H1 (cell line): ENCODE measurements around the gene SCO2. TPM values are rescaled to one million over a fixed set of nuclear protein-coding genes. Genes with fewer than 3 reads are reported as not detected.

Source experiments
- CTCF ChIA-PET: fragments of 300-600 bp; sonication (Branson Sonifier 250); formaldehyde crosslinking; loops from one replicate; lab custom pipeline; 2021; ENCODE audit not compliant: partially characterized antibody; lab: Charles Lee
- POLR2A ChIA-PET: fragments of 300-600 bp; sonication (Branson Sonifier 250); formaldehyde crosslinking; loops from one replicate; lab custom pipeline; 2021; ENCODE audit warnings: inconsistent platforms; ENCODE audit not compliant: partially characterized antibody; lab: Charles Lee
- DNase-seq, 2 experiments: peaks; one replicate each; pipeline versions ENCODE4 v3.0.0 to v3.0.0-alpha.2; 2010 to 2022; ENCODE audit warnings: low spot score in 2 of 2, low read depth in 1 of 2, mixed read lengths in 1 of 2
- FAIRE-seq: peaks from 2 replicates; lab custom pipeline; 2011; peaks lifted over from hg19 to GRCh38; lab: Jason Lieb, UNC
- H2AFZ ChIP-seq: 2 replicates; pipeline ENCODE4 v1.8.1; 2012; ENCODE audit warnings: low read length, inconsistent platforms
- H2AK5ac ChIP-seq: 2 replicates; pipeline ENCODE4 v1.6.1; 2013; ENCODE audit warnings: low read depth, low read length
- H2BK120ac ChIP-seq: replicated peaks from 2 replicates; pipeline ENCODE3; 2013; ENCODE audit warnings: low read depth, low read length, inconsistent platforms
- H2BK12ac ChIP-seq: 2 replicates; pipeline ENCODE4 v1.6.1; 2013; ENCODE audit warnings: low read depth, low read length
- H2BK15ac ChIP-seq: 2 replicates; pipeline ENCODE4 v1.6.1; 2013; ENCODE audit warnings: low read length
- H2BK20ac ChIP-seq: 2 replicates; pipeline ENCODE4 v1.6.1; 2013; ENCODE audit warnings: low read length
- H2BK5ac ChIP-seq: 2 replicates; pipeline ENCODE4 v1.6.1; 2013; ENCODE audit warnings: low read depth, low read length
- H3K14ac ChIP-seq: 2 replicates; pipeline ENCODE4 v1.6.1; 2013; ENCODE audit warnings: inconsistent platforms; ENCODE audit not compliant: insufficient read length
- H3K18ac ChIP-seq: 2 replicates; pipeline ENCODE4 v1.6.1; 2013; ENCODE audit warnings: low read length; ENCODE audit errors: extremely low read depth
- H3K23ac ChIP-seq: 2 replicates; pipeline ENCODE4 v1.6.1; 2013; ENCODE audit warnings: inconsistent platforms; ENCODE audit not compliant: insufficient read length
- H3K23me2 ChIP-seq: 2 replicates; pipeline ENCODE4 v1.6.1; 2013; ENCODE audit warnings: low read depth, low read length
- H3K27ac ChIP-seq: 2 replicates; pipeline ENCODE4 v1.6.1; 2011; ENCODE audit warnings: low read depth, low read length, inconsistent platforms
- H3K27me3 ChIP-seq, 4 experiments: replicated peaks in 1 of 4; 1 replicate in 1 of 4; 2 replicates in 3 of 4; pipeline versions ENCODE4 v1.6.1 to v1.8.1; 2011 to 2013; ENCODE audit warnings: low read length in 3 of 4, mild to moderate bottlenecking in 3 of 4, inconsistent platforms in 2 of 4, mixed read lengths in 2 of 4, moderate library complexity in 1 of 4; ENCODE audit not compliant: control insufficient read depth in 3 of 4, insufficient read depth in 3 of 4; ENCODE audit errors: extremely low read depth in 1 of 4
- H3K36me3 ChIP-seq, 4 experiments: 2 replicates each; pipeline versions ENCODE4 v1.6.1 to v1.8.1; 2011 to 2013; ENCODE audit warnings: mild to moderate bottlenecking in 4 of 4, low read length in 3 of 4, moderate library complexity in 2 of 4, control low read depth in 1 of 4, inconsistent platforms in 1 of 4; ENCODE audit not compliant: insufficient read depth in 4 of 4, control insufficient read depth in 2 of 4
- H3K4ac ChIP-seq: replicated peaks from 2 replicates; pipeline ENCODE3; 2013; ENCODE audit warnings: low read length, low read depth, mixed read lengths, inconsistent platforms; ENCODE audit not compliant: insufficient read length
- H3K4me1 ChIP-seq, 4 experiments: replicated peaks in 1 of 4; 1 replicate in 1 of 4; 2 replicates in 3 of 4; pipeline versions ENCODE4 v1.6.1 to v1.8.1; 2011 to 2013; ENCODE audit warnings: low read length in 3 of 4, inconsistent platforms in 2 of 4, mixed read lengths in 1 of 4; ENCODE audit not compliant: insufficient read depth in 4 of 4, control insufficient read depth in 3 of 4
- H3K4me2 ChIP-seq, 2 experiments: 2 replicates each; pipeline versions ENCODE4 v1.6.1 to v1.8.1; 2011 to 2013; ENCODE audit warnings: low read depth in 2 of 2, low read length in 2 of 2, control low read depth in 1 of 2, inconsistent platforms in 1 of 2, mild to moderate bottlenecking in 1 of 2; ENCODE audit not compliant: insufficient read depth in 1 of 2
- H3K4me3 ChIP-seq, 4 experiments: fragments of 200-600, 300-600 bp in 1 of 4; sonication (generic), shearing (Covaris generic), sonication (Bioruptor Twin) in 1 of 4; 2 replicates each; pipeline versions ENCODE4 v1.5.1 to v1.8.1; 2011 to 2016; ENCODE audit warnings: low read length in 4 of 4, low read depth in 3 of 4, control low read depth in 2 of 4, inconsistent platforms in 2 of 4, mild to moderate bottlenecking in 2 of 4, mixed read lengths in 1 of 4, moderate library complexity in 1 of 4; ENCODE audit not compliant: insufficient read depth in 2 of 4; ENCODE audit errors: extremely low read depth in 1 of 4
- H3K56ac ChIP-seq: replicated peaks from 2 replicates; pipeline ENCODE3; 2013; ENCODE audit warnings: low read depth, mild to moderate bottlenecking, mixed read lengths, low read length, inconsistent platforms; ENCODE audit not compliant: insufficient read length
- H3K79me1 ChIP-seq: 2 replicates; pipeline ENCODE4 v1.6.1; 2013; ENCODE audit warnings: low read depth, low read length, control low read depth
- H3K79me2 ChIP-seq, 2 experiments: 2 replicates each; pipeline versions ENCODE4 v1.6.1 to v1.8.1; 2012 to 2013; ENCODE audit warnings: low read length in 2 of 2, mild to moderate bottlenecking in 2 of 2, inconsistent platforms in 1 of 2; ENCODE audit not compliant: insufficient read depth in 2 of 2, control insufficient read depth in 1 of 2
- H3K9ac ChIP-seq, 4 experiments: replicated peaks in 1 of 4; 1 replicate in 1 of 4; 2 replicates in 3 of 4; pipeline versions ENCODE4 v1.6.1 to v1.8.1; 2011 to 2013; ENCODE audit warnings: low read depth in 3 of 4, low read length in 3 of 4, control low read depth in 2 of 4, mild to moderate bottlenecking in 2 of 4, moderate library complexity in 2 of 4, inconsistent platforms in 1 of 4; ENCODE audit errors: extremely low read depth in 1 of 4
- H3K9me3 ChIP-seq, 2 experiments: 2 replicates each; pipeline versions ENCODE4 v1.6.1 to v1.8.1; 2012 to 2013; ENCODE audit warnings: mild to moderate bottlenecking in 2 of 2, moderate library complexity in 2 of 2, control low read depth in 1 of 2, inconsistent platforms in 1 of 2, low read depth in 1 of 2, low read length in 1 of 2, mixed read lengths in 1 of 2; ENCODE audit not compliant: insufficient read depth in 2 of 2
- H4K20me1 ChIP-seq, 2 experiments: replicated peaks in 1 of 2; 2 replicates each; pipeline versions ENCODE3 to v1.8.1; 2011 to 2013; ENCODE audit warnings: inconsistent platforms in 2 of 2, low read length in 2 of 2, mild to moderate bottlenecking in 1 of 2; ENCODE audit not compliant: insufficient read depth in 2 of 2, control insufficient read depth in 1 of 2
- H4K5ac ChIP-seq: 2 replicates; pipeline ENCODE4 v1.6.1; 2013; ENCODE audit warnings: low read length, low read depth, mixed read lengths, inconsistent platforms; ENCODE audit not compliant: insufficient read length
- H4K8ac ChIP-seq: 2 replicates; pipeline ENCODE4 v1.8.0; 2013; ENCODE audit warnings: mild to moderate bottlenecking, moderate library complexity, low read length, inconsistent platforms; ENCODE audit not compliant: insufficient read depth; ENCODE audit errors: extremely low read depth
- H4K91ac ChIP-seq: replicated peaks from 2 replicates; pipeline ENCODE3; 2013; ENCODE audit warnings: low read length, mixed read lengths, inconsistent platforms; ENCODE audit not compliant: insufficient read length
- CTCF ChIP-seq, 3 experiments: IDR thresholded peaks; 1 replicate in 2 of 3; 2 replicates in 1 of 3; pipeline versions ENCODE4 v1.5.1 to v1.6.1; 2011; ENCODE audit warnings: low read length in 3 of 3, mild to moderate bottlenecking in 3 of 3, inconsistent platforms in 2 of 3, low read depth in 1 of 3, moderate library complexity in 1 of 3; ENCODE audit not compliant: insufficient read depth in 1 of 3; ENCODE audit errors: control extremely low read depth in 1 of 3
- YY1 ChIP-seq: IDR thresholded peaks from 2 replicates; pipeline ENCODE4 v1.6.1; 2011; ENCODE audit warnings: low read depth, mild to moderate bottlenecking, low read length
- WGBS, 2 experiments: shearing (Covaris generic) in 1 of 2; methylation state at CpG; one replicate each; pipeline versions ENCODE4 v1.1.6 to v1.1.7; 2013 to 2015; ENCODE audit warnings: low lambda C conversion rate in 2 of 2, mixed read lengths in 2 of 2, inconsistent platforms in 1 of 2, low coverage in 1 of 2, missing lambda C conversion rate in 1 of 2; ENCODE audit not compliant: insufficient replicate concordance in 2 of 2, insufficient coverage in 1 of 2, insufficient read length in 1 of 2; ENCODE audit errors: extremely low coverage in 1 of 2, missing lambda C conversion rate in 1 of 2; 5-methylcytosine and 5-hydroxymethylcytosine counted together
- polyA plus RNA-seq, 7 experiments: library from polyadenylated mRNA; depleted of rRNA in 3 of 7; stranded (reverse) in 5 of 7; unstranded in 2 of 7; fragments of >200 nt in 5 of 7; fragments of 200-250 nt in 2 of 7; gene quantifications; 1 replicate in 5 of 7; 2 replicates in 1 of 7; 4 replicates in 1 of 7; pipeline versions ENCODE4 v1.2.1 to v1.2.3, GENCODE V29; 2011 to 2013; ENCODE audit warnings: missing spikeins in 2 of 7, mixed read lengths in 2 of 7
- total RNA-seq: library from RNA; stranded (reverse); fragmentation: NEBNext Ultra II Directional; extraction: Animal tissue kit (Norgen Biotek cat#: 25700); gene quantifications from 2 replicates; pipeline ENCODE4 v1.2.1, GENCODE V29; 2021

SCO2 gene
- total and polyA plus RNA-seq, 2 of the 8 experiments (the other 6 are each of a cell fraction or from before 2014, with no cell fraction given): 2.0 TPM; not detected in 1

DNA sequence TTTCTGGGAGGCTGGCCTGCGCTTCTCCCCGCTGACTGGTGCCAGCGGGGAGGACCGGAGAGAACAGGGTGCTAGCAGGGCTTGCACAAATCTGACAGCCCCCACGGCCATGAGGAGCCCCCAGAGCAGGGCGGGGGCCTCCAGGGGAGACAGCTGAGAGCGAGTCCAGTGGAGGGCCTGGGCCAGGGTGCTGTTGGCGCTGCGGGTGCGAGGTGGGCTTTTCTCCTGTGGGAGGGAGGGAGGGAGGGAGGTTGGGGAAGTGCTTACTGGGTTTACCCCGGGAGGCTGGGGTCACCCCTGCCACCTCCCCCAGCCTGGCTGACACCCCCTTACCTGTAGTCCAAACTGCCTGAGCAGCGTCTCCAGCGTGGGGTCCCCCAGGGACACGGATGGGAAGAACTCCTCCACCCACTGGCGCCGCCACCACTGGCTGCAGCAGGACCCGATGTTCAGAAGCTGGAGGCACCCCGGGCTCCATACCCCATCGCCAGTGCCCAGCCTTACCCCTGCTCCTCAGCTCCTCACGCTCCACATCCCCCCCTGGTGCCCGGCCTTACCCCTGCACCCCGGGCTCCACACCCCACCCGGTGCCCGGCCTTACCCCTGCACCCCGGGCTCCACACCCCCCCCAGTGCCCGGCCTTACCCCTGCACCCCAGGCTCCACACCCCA lies 21.8 kb downstream of the SCO2 start:
- Histone ChIP-seq H3K27ac (no peak overlapping the region), H3K4me2 (no peak overlapping the region), H3K36me3 (peaks cover 0 to 15% (median 0%) of the 10 kb centered on the region in 4 experiments; a peak in 2 of 8 replicates), H2AK5ac (no peak overlapping the region), H2BK5ac (no peak overlapping the region), H2AFZ (no peak overlapping the region), H3K4me1 (peaks cover 1 to 8% (median 3%) of the 10 kb centered on the region in 4 experiments; a peak in 6 of 7 replicates), H3K27me3 (no peaks in the 10 kb centered on the region), H3K56ac (no peak overlapping the region), H4K20me1 (peaks cover 0 to 15% of the 10 kb centered on the region in 2 experiments), H3K18ac (no peak overlapping the region), H3K23ac (no peak overlapping the region), H2BK120ac (no peak overlapping the region), H3K4me3 (no peak overlapping the region), H4K5ac (no peak overlapping the region), H4K8ac (no peak overlapping the region), H2BK12ac (no peak overlapping the region), H2BK15ac (no peak overlapping the region), H4K91ac (no peak overlapping the region), H3K9me3 (no peaks in the 10 kb centered on the region), H3K79me2 (peaks cover 0 to 3% of the 10 kb centered on the region in 2 experiments; a peak in 2 of 4 replicates), H2BK20ac (no peak overlapping the region), H3K14ac (no peak overlapping the region), H3K4ac (no peak overlapping the region), H3K23me2 (peaks cover 9% of the 10 kb centered on the region; the same call in 1 of the 2 replicates), H3K9ac (no peak overlapping the region), H3K79me1 (peaks cover 3% of the 10 kb centered on the region; the same call in 1 of the 2 replicates)
- TF ChIP-seq CTCF (IDR thresholded peaks at IDR 0.05; ENCODE audit: control extremely low read depth in 1 of 3, insufficient read depth in 1 of 3, low read depth in 1 of 3, low read length in 3 of 3) (peak; percentile 9 to 46 (median 15); a peak in 2 of 4 replicates), YY1 (no peak)
- ChIA-PET CTCF (interaction anchor here (0.9 to 2.7 kb wide), 8 partner anchors 12 to 143 kb away, joined by 3 to 11 read pairs (median 3); partner anchors contain the start of gene MIOX), POLR2A (interaction anchor here (0.6 to 3.4 kb wide), 3 partner anchors 12 to 25 kb away, joined by 3 to 21 read pairs (median 3); no protein-coding TSS in a partner anchor)
- 90% methylated on average over 20 of the region's 26 CpGs; no CpG with 5 or more reads in 1 of the 2 experiments for WGBS, 2 experiments
- DNase-seq (peak in 1 of 2 experiments; percentile 65), FAIRE-seq (no peak)
